Transverse colon (tissue), 4 donors: ENCODE results near the gene OSCP1.

Experiments used
- EP300 ChIP-seq: sonication (generic); formaldehyde crosslinking; IDR thresholded peaks from one replicate; pipeline ENCODE4 v1.6.1; 2017; ENCODE audit warnings: antibody characterized with exemption, low read depth
- POLR2AphosphoS5 ChIP-seq, 3 donors: sonication (generic); formaldehyde crosslinking; IDR thresholded peaks; one replicate each; pipeline ENCODE4 v1.6.1; 2016; ENCODE audit warnings: antibody characterized with exemption in 3 of 3
- TF ChIP-seq, protein P1 (sequence below), 5 experiments: fragments of 200-600 bp in 3 of 5; fragments of 450-650 bp in 2 of 5; sonication (generic) in 3 of 5; IDR thresholded peaks; 1 replicate in 2 of 5; 2 replicates in 3 of 5; pipeline ENCODE4 v1.5.1; 2016 to 2017; ENCODE audit warnings: antibody characterized with exemption in 5 of 5, inconsistent platforms in 3 of 5, mild to moderate bottlenecking in 2 of 5, moderate library complexity in 1 of 5

DNA sequence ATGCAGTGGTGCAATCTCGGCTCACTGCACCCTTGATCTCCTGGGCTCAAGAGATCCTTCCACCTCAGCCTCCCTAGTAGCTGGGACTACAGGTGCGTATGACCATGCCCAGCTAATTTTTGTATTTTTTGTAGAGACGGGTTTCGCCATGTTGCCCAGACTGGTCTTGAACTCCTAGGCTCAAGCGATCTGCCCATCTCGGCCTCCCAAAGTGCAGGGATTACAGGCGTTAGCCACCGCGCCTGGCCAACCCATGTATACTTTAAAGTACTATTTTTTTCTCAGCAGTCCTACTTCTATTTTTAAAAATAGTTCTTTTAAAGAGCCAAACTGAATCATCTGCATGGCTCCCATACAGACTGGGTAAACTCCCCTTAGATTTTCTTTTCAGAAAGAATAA is 68.0 kb downstream of the OSCP1 start:
- TF ChIP-seq POLR2AphosphoS5 (IDR thresholded peaks at IDR 0.05) (no peak), EP300 (no peak)
- TF ChIP-seq, protein P1, sequence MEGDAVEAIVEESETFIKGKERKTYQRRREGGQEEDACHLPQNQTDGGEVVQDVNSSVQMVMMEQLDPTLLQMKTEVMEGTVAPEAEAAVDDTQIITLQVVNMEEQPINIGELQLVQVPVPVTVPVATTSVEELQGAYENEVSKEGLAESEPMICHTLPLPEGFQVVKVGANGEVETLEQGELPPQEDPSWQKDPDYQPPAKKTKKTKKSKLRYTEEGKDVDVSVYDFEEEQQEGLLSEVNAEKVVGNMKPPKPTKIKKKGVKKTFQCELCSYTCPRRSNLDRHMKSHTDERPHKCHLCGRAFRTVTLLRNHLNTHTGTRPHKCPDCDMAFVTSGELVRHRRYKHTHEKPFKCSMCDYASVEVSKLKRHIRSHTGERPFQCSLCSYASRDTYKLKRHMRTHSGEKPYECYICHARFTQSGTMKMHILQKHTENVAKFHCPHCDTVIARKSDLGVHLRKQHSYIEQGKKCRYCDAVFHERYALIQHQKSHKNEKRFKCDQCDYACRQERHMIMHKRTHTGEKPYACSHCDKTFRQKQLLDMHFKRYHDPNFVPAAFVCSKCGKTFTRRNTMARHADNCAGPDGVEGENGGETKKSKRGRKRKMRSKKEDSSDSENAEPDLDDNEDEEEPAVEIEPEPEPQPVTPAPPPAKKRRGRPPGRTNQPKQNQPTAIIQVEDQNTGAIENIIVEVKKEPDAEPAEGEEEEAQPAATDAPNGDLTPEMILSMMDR (IDR thresholded peaks at IDR 0.05): no peak
